Thyroid gland (tissue), 4 donors: ENCODE results near the gene TM9SF4.

Experiments
- POLR2A ChIP-seq, 2 donors: fragments of 450-650 bp; IDR thresholded peaks; one replicate each; pipeline ENCODE4 v1.6.1; 2017; ENCODE audit warnings: antibody characterized with exemption in 2 of 2, mild to moderate bottlenecking in 2 of 2, moderate library complexity in 1 of 2
- TF ChIP-seq, protein P1 (sequence below), 6 experiments: fragments of 200-600 bp in 3 of 6; fragments of 450-650 bp in 3 of 6; sonication (generic) in 3 of 6; IDR thresholded peaks; one replicate each; pipeline ENCODE4 v1.5.1; 2016 to 2019; ENCODE audit warnings: antibody characterized with exemption in 6 of 6, mild to moderate bottlenecking in 2 of 6, inconsistent platforms in 1 of 6, moderate library complexity in 1 of 6

DNA sequence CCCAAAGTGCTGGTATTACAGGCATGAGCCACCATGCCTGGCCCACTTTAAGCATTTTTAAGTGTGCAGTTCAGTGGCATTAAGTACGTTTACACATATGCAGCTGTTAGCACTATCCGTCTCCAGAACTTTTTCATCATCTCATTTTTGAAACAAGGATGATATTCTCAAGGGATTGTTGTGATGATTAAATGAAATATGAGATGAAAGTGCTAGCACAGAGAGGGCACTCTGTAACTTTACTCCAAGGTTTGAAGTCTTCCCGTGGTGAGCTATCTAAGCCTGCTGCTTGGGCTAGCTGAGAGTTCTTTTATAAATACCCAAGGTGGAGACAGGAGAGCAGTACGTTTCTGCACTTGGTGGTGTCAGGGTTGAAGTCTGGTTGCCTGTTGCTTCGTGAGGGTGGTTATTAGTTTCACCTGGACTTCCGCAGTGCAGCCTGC is 6.6 kb downstream of the TM9SF4 start:
- no peak for TF ChIP-seq POLR2A (IDR thresholded peaks at IDR 0.05)
- TF ChIP-seq, protein P1, sequence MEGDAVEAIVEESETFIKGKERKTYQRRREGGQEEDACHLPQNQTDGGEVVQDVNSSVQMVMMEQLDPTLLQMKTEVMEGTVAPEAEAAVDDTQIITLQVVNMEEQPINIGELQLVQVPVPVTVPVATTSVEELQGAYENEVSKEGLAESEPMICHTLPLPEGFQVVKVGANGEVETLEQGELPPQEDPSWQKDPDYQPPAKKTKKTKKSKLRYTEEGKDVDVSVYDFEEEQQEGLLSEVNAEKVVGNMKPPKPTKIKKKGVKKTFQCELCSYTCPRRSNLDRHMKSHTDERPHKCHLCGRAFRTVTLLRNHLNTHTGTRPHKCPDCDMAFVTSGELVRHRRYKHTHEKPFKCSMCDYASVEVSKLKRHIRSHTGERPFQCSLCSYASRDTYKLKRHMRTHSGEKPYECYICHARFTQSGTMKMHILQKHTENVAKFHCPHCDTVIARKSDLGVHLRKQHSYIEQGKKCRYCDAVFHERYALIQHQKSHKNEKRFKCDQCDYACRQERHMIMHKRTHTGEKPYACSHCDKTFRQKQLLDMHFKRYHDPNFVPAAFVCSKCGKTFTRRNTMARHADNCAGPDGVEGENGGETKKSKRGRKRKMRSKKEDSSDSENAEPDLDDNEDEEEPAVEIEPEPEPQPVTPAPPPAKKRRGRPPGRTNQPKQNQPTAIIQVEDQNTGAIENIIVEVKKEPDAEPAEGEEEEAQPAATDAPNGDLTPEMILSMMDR (IDR thresholded peaks at IDR 0.05): no peak
